Left renal pelvis (tissue), 4 donors: ENCODE data around the gene IDUA. TPM values are rescaled to one million over a fixed set of nuclear protein-coding genes. Genes with fewer than 3 reads are reported as not detected.
"Not testable (repeated sequence)": the region's sequence is repeated elsewhere in the genome, so short reads cannot be mapped to it uniquely, and the experiment has no call there.

Experiments used
- DNase-seq, 4 donors: peaks; one replicate each; pipeline ENCODE4 v3.0.0-alpha.2; 2013; ENCODE audit warnings: low read depth in 4 of 4, low spot score in 3 of 4
- polyA plus RNA-seq, 4 donors: library from polyadenylated mRNA; unstranded; fragments of 120-200 nt; gene quantifications; one replicate each; pipeline ENCODE4 v1.2.1, GENCODE V29; 2013; ENCODE audit not compliant: insufficient read length in 4 of 4

The IDUA gene
- polyA plus RNA-seq, 4 donors = 12.9 to 20.5 (median 15.8) TPM

- no peak for DNase-seq
These were observed 55.7 kb downstream of the IDUA start for GRCh38 chr4:1042352-1043055.

- DNase-seq = no peak
These were observed 56.3 kb downstream of the IDUA start for GRCh38 chr4:1043162-1043561.

DNA sequence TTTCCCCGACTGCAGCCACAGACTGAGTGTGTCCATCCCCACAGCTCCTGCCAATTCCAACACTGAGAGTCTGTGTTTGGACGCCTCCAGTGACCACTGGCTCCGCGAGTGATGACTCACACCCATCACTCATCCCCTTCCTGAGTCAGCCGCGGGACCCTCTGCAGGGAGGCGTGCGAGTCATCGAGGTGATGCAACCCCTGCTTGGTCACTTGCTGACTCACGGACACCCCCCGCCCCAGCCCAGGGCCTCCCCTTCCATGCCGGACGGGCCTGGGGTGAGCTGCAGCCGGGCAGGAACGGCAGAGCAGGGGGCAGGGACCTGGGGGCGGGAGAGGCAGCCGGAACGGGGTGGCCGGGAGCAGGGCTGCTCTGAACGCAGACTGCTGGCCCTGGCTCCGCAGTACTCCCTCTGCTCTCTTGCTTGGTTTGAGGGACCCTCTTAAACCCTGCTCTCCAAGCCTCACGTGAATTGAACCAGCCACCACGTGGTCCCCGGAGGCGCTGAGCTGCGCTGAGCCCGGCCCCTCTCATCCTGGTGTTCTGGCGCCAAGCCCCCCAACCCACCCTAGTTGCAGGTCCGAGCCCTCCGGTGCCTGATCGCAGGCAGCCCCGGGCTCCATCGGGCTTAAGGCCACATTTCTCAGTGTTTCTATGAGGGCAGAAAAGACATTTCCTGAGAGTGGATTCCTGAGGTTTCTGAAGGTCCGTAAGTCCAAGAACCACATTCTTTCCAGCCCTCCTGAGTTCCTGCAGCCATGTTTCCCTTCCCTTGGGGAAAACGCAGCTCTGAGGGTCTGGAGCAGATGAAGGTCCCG, 57.0 kb downstream of the IDUA start:
- DNase-seq = no peak

GRCh38 chr4:1044469-1045192, 57.8 kb downstream of the IDUA start:
- no peak for DNase-seq

- DNase-seq = no peak
These were observed 58.4 kb downstream of the IDUA start for GRCh38 chr4:1045193-1045594.

- no peak for DNase-seq
These were observed 58.9 kb downstream of the IDUA start for GRCh38 chr4:1045595-1046201.

- DNase-seq = not testable (repeated sequence)
These were observed 59.8 kb downstream of the IDUA start for GRCh38 chr4:1046581-1047011.

DNA sequence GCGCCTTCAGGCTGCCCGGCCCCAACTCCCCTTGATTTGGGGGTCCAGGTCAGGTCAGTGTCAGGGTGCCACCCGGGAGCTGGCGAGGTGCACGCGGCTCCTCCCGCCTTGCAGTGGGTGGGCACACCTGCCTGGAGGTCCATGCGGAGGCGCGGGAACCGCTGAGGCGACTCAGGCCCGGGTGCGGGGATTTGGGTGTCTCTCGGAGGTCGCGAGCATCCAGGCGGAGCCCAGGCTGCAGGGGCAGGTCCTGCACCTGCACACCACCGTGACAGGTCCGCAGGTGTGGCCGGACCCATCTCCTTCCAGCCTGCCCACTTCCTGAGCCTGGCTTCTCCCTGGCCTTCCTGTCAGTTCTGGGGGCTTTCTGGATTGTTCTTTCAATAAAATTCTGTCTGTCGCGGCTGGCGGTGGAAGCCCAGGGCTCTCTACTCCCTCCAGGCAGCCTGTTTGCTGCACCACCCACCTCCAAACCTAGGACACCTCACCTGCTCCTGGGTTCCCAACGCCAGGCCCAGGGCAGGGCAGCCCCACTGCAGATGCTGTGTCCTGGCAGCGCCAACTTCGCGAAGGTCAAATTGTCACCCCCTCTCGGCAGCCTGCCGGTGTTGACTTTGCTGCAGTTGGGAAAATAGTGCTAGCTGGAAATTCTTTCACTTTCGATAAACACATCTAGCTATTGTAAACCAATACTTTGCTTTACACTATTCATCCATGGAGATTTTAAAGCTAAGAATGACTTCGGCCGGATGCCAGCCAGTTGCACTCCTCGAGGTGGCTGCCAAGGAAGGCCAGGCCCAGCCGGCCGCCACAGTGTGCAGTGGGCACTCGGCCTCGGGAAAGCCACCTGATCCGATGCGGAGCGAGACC, 60.5 kb downstream of the IDUA start:
- no peak for DNase-seq

GRCh38 chr4:1047976-1048772, 61.3 kb downstream of the IDUA start:
- no peak for DNase-seq

- no peak for DNase-seq
These were observed 62.1 kb downstream of the IDUA start for GRCh38 chr4:1048773-1049590.

DNA sequence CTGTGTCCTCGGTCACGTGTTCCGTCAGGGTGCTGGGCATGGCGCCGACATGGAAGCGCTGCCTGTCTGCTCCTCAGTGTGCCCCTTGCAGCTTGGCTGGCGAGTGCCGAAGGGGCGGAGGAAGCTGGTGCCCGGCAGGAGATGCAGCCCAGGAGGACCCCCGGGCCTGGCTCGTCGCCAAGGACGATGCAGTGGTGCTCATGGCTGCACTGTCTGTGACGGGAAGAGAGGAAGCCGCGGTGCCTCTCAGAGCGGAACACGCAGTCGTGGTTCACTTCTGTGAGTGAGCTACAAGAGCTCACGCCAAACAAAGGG, 62.7 kb downstream of the IDUA start:
- DNase-seq = no peak

DNA sequence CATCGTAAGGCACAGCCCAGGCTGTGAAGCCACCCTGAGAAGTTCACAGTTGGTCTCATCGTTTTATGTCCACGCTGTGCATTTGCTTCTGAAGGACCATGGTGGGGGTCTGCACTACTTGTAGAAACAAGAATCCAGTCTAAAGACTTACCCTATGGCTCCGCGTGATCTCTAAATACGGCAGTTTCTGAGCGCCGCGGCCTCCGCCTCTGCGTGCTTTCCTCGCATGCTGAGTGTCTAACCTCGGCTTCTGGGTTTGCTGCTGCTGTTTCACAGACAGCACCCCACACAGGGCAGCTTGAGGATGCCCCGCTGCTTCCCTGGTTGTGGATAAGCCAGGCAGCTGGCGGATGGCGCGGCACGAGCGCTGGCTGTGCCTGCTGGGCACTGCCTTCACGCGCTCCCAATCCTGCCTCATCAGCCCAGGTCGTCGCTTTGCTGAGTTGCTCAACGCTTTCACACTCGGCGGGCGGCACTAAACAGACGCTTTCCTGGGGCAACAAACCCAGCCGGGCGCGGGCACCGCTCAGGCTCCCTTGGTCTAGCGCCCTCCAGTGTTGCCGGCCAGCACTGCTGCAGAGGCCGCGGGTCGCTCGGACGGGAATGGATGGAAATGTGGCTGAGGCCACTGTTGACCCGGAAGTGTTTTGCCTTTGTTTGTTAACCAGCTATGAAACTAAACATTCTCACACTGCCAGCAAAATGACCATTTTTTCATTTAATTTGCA, 63.8 kb downstream of the IDUA start:
- no peak for DNase-seq

DNA sequence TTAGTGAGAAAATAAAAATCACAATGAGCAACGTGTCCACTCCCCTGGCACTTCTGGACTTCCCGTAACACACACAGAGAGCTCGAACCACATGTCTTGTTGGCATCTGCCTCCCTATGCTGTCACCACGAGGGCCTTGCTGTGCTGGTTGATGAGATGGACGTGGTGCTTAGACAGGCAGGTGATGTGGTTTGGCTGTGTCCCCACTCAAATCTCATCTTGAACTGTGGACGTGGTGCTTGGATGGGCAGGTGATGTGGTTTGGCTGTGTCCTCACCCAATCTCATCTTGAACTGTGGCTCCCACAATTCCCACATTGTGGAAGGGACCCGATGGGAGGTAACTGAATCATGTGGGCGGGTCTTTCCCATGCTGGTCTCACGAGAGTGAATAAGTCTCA, 64.6 kb downstream of the IDUA start:
- DNase-seq = no peak

DNA sequence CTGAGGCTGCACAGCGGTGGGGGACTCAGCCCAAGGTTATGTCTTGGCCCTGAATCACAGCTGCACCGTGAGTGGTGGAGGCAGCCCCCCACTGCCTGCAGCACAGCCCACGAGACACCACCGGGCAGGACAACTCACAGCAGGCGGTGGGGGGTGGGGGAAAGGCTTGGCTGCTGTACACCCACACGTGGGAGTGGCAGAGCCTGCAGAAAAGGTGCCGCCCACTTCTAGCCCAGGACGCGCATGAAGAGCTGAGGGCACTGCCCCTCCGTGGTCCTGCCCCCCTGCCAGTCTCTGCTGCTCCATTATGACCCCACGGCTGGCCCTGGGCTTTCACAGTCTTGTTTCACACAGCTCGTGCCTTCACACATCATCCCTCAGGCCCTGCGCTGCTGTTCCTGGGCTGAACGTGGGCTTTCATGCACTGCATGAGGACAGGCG, 65.4 kb downstream of the IDUA start:
- no peak for DNase-seq

DNA sequence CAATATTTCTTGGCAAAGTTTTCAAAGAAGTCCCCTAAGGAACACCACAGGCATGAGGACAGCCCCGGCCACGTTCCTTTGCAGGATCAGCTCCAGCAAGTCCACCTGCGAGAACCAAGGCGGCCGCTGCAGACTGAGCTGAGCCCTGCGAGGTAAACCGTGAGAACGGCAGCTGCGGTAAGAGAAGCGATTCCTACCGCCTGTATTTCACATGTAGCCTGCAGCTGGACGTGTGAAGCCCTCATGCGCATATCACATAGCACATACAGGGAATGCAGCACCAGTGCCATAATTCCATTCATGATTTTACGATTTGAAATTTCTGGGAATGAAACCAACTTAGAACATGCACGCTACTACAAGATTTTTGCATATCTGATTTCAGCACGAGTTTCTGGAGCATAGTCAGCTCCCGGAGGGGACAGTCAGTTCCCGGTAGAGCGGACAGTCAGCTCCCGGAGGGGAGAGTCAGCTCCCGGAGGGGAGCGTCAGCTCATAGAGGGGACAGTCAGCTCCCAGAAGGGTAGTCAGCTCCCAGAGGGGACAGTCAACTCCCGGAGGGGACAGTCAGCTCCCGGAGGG, 66.3 kb downstream of the IDUA start:
- no peak for DNase-seq

GRCh38 chr4:1053891-1054290, 67.0 kb downstream of the IDUA start:
- not testable (repeated sequence) for DNase-seq
